GM18502 (cell line): Measurements from ENCODE around the gene MOB2.
"Not testable (repeated sequence)": the region's sequence is repeated elsewhere in the genome, so short reads cannot be mapped to it uniquely, and the experiment has no call there.

Source experiments
- ATAC-seq: cut with Tn5 transposase; IDR thresholded peaks from one replicate; pipeline ENCODE4 v1.9.1; 2021; ENCODE audit warnings: mild to moderate bottlenecking; ENCODE audit not compliant: unreplicated experiment, poor library complexity

The MOB2 gene

GRCh38 chr11:1428762-1429316 is 57.7 kb downstream of the MOB2 start:
- ATAC-seq = no peak

GRCh38 chr11:1425439-1425838 is 61.1 kb downstream of the MOB2 start:
- no peak for ATAC-seq

- ATAC-seq = no peak
Measured at GRCh38 chr11:1425006-1425405, 61.6 kb downstream of the MOB2 start.

- not testable (repeated sequence) for ATAC-seq
Measured at GRCh38 chr11:1423406-1423805, 63.2 kb downstream of the MOB2 start.

- no peak for ATAC-seq
Measured at GRCh38 chr11:1422981-1423380, 63.6 kb downstream of the MOB2 start.

GRCh38 chr11:1422481-1422880 is 64.1 kb downstream of the MOB2 start:
- no peak for ATAC-seq

- no peak for ATAC-seq
Measured at GRCh38 chr11:1421291-1421690, 65.3 kb downstream of the MOB2 start.

GRCh38 chr11:1419811-1420210 is 66.8 kb downstream of the MOB2 start:
- ATAC-seq = no peak
